CD14-positive monocyte (primary cell): ENCODE results near the gene PTPRE. TPM values are rescaled to one million over a fixed set of nuclear protein-coding genes. Genes with fewer than 3 reads are reported as not detected.

Source experiments
- DNase-seq, 3 donors: peaks; one replicate each; pipeline ENCODE4 v3.0.0-alpha.2; 2011 to 2022
- H2AFZ ChIP-seq: 2 replicates; pipeline ENCODE4 v1.6.0; 2012; ENCODE audit warnings: mild to moderate bottlenecking, low read depth, low read length, inconsistent platforms; ENCODE audit not compliant: insufficient read depth, poor library complexity, severe bottlenecking
- H3K27ac ChIP-seq, 2 donors: 1 replicate in 1 of 2; 2 replicates in 1 of 2; pipeline ENCODE4 v1.5.1; 2012 to 2013; ENCODE audit warnings: low read length in 2 of 2, control low read depth in 1 of 2, inconsistent platforms in 1 of 2, low read depth in 1 of 2, mild to moderate bottlenecking in 1 of 2
- H3K27me3 ChIP-seq, 2 donors: one replicate each; pipeline versions ENCODE4 v1.6.0 to v1.6.1; 2011 to 2013; ENCODE audit warnings: low read length in 2 of 2; ENCODE audit not compliant: control insufficient read depth in 2 of 2, insufficient read depth in 2 of 2
- H3K36me3 ChIP-seq, 2 donors: replicated peaks in 1 of 2; 1 replicate in 1 of 2; 2 replicates in 1 of 2; pipeline versions ENCODE4 v1.5.1 to v1.6.1; 2012 to 2013; ENCODE audit warnings: low read length in 2 of 2, control low read depth in 1 of 2, inconsistent platforms in 1 of 2, mild to moderate bottlenecking in 1 of 2; ENCODE audit not compliant: insufficient read depth in 2 of 2, control insufficient read depth in 1 of 2
- H3K4me1 ChIP-seq, 2 donors: 1 replicate in 1 of 2; 2 replicates in 1 of 2; pipeline versions ENCODE4 v1.5.1 to v1.6.1; 2012 to 2013; ENCODE audit warnings: low read length in 2 of 2, control low read depth in 1 of 2, inconsistent platforms in 1 of 2, mild to moderate bottlenecking in 1 of 2, moderate library complexity in 1 of 2; ENCODE audit not compliant: insufficient read depth in 2 of 2, control insufficient read depth in 1 of 2
- H3K4me2 ChIP-seq: replicated peaks from 2 replicates; pipeline ENCODE3; 2012; ENCODE audit warnings: low read length, moderate library complexity, mild to moderate bottlenecking; ENCODE audit not compliant: poor library complexity, severe bottlenecking; ENCODE audit errors: extremely low read depth
- H3K4me3 ChIP-seq, 3 experiments: fragments of 200-600 bp in 1 of 3; sonication (generic) in 1 of 3; replicated peaks in 1 of 3; 1 replicate in 2 of 3; 2 replicates in 1 of 3; pipeline ENCODE4 v1.5.1; 2011 to 2013; ENCODE audit warnings: low read length in 3 of 3, mild to moderate bottlenecking in 3 of 3, control low read depth in 2 of 3, low read depth in 2 of 3, inconsistent platforms in 1 of 3, moderate library complexity in 1 of 3
- H3K79me2 ChIP-seq: 2 replicates; pipeline ENCODE4 v1.6.0; 2012; ENCODE audit warnings: mild to moderate bottlenecking, control low read depth, inconsistent platforms, low read length, moderate library complexity; ENCODE audit not compliant: insufficient read depth
- H3K9ac ChIP-seq: 2 replicates; pipeline ENCODE4 v1.6.0; 2017; ENCODE audit warnings: low read length, mild to moderate bottlenecking; ENCODE audit not compliant: insufficient read depth, poor library complexity, severe bottlenecking
- H3K9me3 ChIP-seq, 2 donors: replicated peaks in 1 of 2; 1 replicate in 1 of 2; 2 replicates in 1 of 2; pipeline versions ENCODE4 v1.5.1 to v1.6.1; 2012 to 2013; ENCODE audit warnings: low read length in 2 of 2, control low read depth in 1 of 2; ENCODE audit not compliant: control insufficient read depth in 1 of 2, insufficient read depth in 1 of 2
- H4K20me1 ChIP-seq: 2 replicates; pipeline ENCODE4 v1.6.0; 2012; ENCODE audit warnings: mild to moderate bottlenecking, low read length, control low read depth, moderate library complexity; ENCODE audit not compliant: insufficient read depth
- H3K27ac Mint-ChIP-seq, 7 donors: one replicate each; pipeline ENCODE4 v1.8.0; 2020; ENCODE audit warnings: mild to moderate bottlenecking in 7 of 7, mixed read lengths in 7 of 7, moderate library complexity in 6 of 7, inconsistent platforms in 2 of 7
- H3K27me3 Mint-ChIP-seq, 3 donors: one replicate each; pipeline ENCODE4 v1.8.0; 2021 to 2022; ENCODE audit warnings: low read depth in 3 of 3, mild to moderate bottlenecking in 3 of 3, mixed read lengths in 3 of 3, moderate library complexity in 3 of 3, inconsistent platforms in 1 of 3
- H3K36me3 Mint-ChIP-seq, 2 donors: one replicate each; pipeline ENCODE4 v1.8.0; 2020; ENCODE audit warnings: mixed read lengths in 2 of 2, inconsistent platforms in 1 of 2, mild to moderate bottlenecking in 1 of 2
- H3K4me1 Mint-ChIP-seq: one replicate; pipeline ENCODE4 v1.8.0; 2020; ENCODE audit warnings: mild to moderate bottlenecking, mixed read lengths
- H3K4me3 Mint-ChIP-seq, 2 donors: one replicate each; pipeline ENCODE4 v1.8.0; 2020; ENCODE audit warnings: mild to moderate bottlenecking in 2 of 2, mixed read lengths in 2 of 2, moderate library complexity in 1 of 2
- H3K9me3 Mint-ChIP-seq, 7 donors: one replicate each; pipeline ENCODE4 v1.8.0; 2020 to 2022; ENCODE audit warnings: mixed read lengths in 7 of 7, mild to moderate bottlenecking in 6 of 7, moderate library complexity in 6 of 7, inconsistent platforms in 2 of 7
- WGBS: methylation state at CpG from one replicate; pipeline ENCODE4 v1.1.5; 2013; ENCODE audit warnings: missing lambda C conversion rate; ENCODE audit not compliant: insufficient coverage; 5-methylcytosine and 5-hydroxymethylcytosine counted together
- intact Hi-C, 2 donors: fragments of 100-400 bp; cut with micrococcal nuclease; formaldehyde crosslinking; loops; one replicate each; pipeline versions ENCODE4 v1.15.0 to v1.15.1; 2023
- polyA plus RNA-seq, 3 donors: library from polyadenylated mRNA; depleted of rRNA in 1 of 3; unstranded in 2 of 3; stranded (reverse) in 1 of 3; fragments of 300-500 nt in 2 of 3; fragments of >200 nt in 1 of 3; fragmentation: Illumina TruSeq in 2 of 3; gene quantifications; 1 replicate in 2 of 3; 2 replicates in 1 of 3; pipeline ENCODE4 v1.2.3, GENCODE V29; 2012 to 2021
- TF ChIP-seq, protein P1 (sequence below): fragments of 200-600 bp; IDR thresholded peaks from one replicate; pipeline ENCODE4 v1.8.0; 2022; ENCODE audit warnings: antibody characterized with exemption, mild to moderate bottlenecking

Gene PTPRE
- polyA plus RNA-seq, 3 donors: 95.2 to 271 (median 125) TPM

DNA sequence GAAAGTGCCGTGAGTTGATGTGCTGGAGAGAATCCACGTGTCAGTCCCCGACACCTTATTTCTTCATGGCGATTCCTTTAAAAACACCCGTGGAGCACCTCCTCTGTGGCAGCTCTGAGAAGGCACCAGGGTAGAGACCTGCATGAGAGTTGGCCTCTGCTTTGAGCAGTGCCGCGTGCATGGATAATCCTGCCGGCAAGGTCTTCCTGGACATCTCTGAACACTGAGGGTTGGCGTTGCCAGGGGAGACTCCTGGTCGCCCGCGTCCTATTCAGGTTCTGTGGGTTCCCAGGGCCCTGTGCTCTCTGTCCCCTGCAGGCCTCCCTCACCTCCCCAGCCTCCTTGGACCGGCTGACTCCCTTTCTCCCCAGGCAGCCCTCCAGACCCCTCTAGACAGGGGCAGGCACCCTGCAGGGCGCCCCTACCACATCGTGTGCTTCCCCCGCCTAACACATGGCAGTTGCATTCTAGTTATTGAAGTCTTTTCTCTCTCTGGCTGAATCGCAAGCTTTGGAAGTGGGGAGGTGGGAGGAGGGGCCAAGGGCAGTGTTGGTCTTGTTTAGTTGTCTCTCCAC, 123.7 kb downstream of the PTPRE start:
- Mint-ChIP-seq H3K36me3 (peaks cover 30 to 41% of the 10 kb centered on the region in 2 donors), H3K9me3 (no peaks in the 10 kb centered on the region), H3K27me3 (peaks cover 0 to 5% (median 0%) of the 10 kb centered on the region in 3 donors), H3K27ac (no peak overlapping the region), H3K4me1 (peaks cover 6% of the 10 kb centered on the region), H3K4me3 (no peak overlapping the region)
- peaks cover 80% of the 10 kb centered on the region for H4K20me1 ChIP-seq
- DNase-seq: no peak
- no peak overlapping the region for H3K4me3 ChIP-seq
- WGBS: 96% methylated on average over 16 of the region's 17 CpGs
- H3K9me3 ChIP-seq: no peaks in the 10 kb centered on the region
- peaks cover 14 to 38% of the 10 kb centered on the region in 2 donors for H3K36me3 ChIP-seq
- H3K79me2 ChIP-seq: no peaks in the 10 kb centered on the region
- H3K4me1 ChIP-seq: peaks cover 0 to 2% of the 10 kb centered on the region in 2 donors
- H3K9ac ChIP-seq: no peak overlapping the region
- H3K4me2 ChIP-seq: no peak overlapping the region
- no peak overlapping the region for H3K27ac ChIP-seq
- TF ChIP-seq, protein P1, sequence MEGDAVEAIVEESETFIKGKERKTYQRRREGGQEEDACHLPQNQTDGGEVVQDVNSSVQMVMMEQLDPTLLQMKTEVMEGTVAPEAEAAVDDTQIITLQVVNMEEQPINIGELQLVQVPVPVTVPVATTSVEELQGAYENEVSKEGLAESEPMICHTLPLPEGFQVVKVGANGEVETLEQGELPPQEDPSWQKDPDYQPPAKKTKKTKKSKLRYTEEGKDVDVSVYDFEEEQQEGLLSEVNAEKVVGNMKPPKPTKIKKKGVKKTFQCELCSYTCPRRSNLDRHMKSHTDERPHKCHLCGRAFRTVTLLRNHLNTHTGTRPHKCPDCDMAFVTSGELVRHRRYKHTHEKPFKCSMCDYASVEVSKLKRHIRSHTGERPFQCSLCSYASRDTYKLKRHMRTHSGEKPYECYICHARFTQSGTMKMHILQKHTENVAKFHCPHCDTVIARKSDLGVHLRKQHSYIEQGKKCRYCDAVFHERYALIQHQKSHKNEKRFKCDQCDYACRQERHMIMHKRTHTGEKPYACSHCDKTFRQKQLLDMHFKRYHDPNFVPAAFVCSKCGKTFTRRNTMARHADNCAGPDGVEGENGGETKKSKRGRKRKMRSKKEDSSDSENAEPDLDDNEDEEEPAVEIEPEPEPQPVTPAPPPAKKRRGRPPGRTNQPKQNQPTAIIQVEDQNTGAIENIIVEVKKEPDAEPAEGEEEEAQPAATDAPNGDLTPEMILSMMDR: no peak
- H3K27me3 ChIP-seq: no peaks in the 10 kb centered on the region
- H2AFZ ChIP-seq: no peak overlapping the region
- intact Hi-C loops: no loop called here

GRCh38 chr10:128031216-128031615, 124.3 kb downstream of the PTPRE start:
- Histone ChIP-seq H3K4me1 (peaks cover 0 to 6% of the 10 kb centered on the region in 2 donors), H3K79me2 (no peaks in the 10 kb centered on the region), H3K27me3 (no peaks in the 10 kb centered on the region), H3K4me2 (no peak overlapping the region), H3K9ac (no peak overlapping the region), H3K4me3 (no peak overlapping the region), H3K9me3 (no peaks in the 10 kb centered on the region), H4K20me1 (peaks cover 80% of the 10 kb centered on the region), H3K36me3 (peaks cover 14 to 38% of the 10 kb centered on the region in 2 donors), H3K27ac (no peak overlapping the region), H2AFZ (no peak overlapping the region)
- no peak for DNase-seq
- Mint-ChIP-seq H3K9me3 (no peaks in the 10 kb centered on the region), H3K4me3 (no peak overlapping the region), H3K36me3 (peaks cover 33 to 43% of the 10 kb centered on the region in 2 donors), H3K27ac (no peak overlapping the region), H3K4me1 (peaks cover 9% of the 10 kb centered on the region), H3K27me3 (peaks cover 0 to 5% (median 0%) of the 10 kb centered on the region in 3 donors)
- intact Hi-C loops: no loop called here
- TF ChIP-seq, protein P1: no peak
- 96% methylated on average over 4 of the region's 9 CpGs for WGBS
